ENCODE data around the gene CUTA. TPM values are rescaled to one million over a fixed set of nuclear protein-coding genes. Genes with fewer than 3 reads are reported as not detected.

CUTA gene, protein sequence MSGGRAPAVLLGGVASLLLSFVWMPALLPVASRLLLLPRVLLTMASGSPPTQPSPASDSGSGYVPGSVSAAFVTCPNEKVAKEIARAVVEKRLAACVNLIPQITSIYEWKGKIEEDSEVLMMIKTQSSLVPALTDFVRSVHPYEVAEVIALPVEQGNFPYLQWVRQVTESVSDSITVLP
- total RNA-seq = 319 and 326 TPM in 2 replicates
- long read RNA-seq, transcript CUTA-210 (6 exons, 769 nt) = minor isoform, 7 of 38 reads
- long read RNA-seq, transcript CUTA-203 (6 exons, 937 nt) = major isoform, 12 of 38 reads
- long read RNA-seq, transcript CUTA-205 (5 exons, 1,054 nt) = minor isoform, 10 of 38 reads
- long read RNA-seq, partial matches to known transcripts = 1 of 38 reads
- long read RNA-seq, other reads (novel, unspliced or antisense) = 3 of 38 reads

DNA sequence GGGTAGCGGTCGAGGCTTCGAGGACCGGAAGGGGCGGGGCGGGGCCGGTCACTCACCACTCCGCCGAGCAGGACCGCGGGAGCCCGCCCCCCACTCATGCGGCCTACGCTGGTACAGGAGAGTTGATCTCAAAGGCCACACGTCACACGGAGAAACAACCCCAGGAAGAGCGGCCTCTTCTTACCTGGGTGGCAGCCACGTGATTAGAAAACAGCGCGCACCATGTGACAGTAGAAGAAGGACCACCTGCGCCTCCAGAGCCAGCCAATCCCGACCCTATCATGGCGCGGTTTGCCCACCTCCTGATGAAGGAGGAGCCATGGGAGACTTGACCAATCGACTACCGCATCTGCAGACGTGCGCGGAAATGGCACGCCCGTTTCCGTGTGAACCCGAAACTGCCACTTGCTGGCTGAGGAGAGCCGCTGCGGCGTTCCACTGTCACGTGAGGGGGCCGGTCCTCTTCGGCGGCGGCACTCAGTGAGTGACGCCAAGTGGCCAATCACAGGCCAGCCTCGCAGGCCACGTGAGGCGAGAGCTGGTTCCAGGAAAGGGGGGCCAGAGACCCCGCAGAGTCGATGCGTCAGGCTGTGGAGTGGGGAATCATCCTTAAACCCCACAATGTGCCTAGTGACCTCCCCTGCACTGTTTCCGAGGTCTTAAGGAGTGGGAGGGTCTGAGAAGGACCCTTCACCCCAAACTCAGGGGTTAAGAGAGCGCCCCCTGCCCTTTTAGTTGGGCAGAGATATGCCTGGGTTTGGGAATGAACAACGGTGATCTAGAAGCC, at the start of gene CUTA:
Gene CUTA (minus strand): TSS at position 205 of the 787 bp plus-strand sequence. CDS start 107 bp downstream, at position 98.
- TF ChIP-seq, protein P1, sequence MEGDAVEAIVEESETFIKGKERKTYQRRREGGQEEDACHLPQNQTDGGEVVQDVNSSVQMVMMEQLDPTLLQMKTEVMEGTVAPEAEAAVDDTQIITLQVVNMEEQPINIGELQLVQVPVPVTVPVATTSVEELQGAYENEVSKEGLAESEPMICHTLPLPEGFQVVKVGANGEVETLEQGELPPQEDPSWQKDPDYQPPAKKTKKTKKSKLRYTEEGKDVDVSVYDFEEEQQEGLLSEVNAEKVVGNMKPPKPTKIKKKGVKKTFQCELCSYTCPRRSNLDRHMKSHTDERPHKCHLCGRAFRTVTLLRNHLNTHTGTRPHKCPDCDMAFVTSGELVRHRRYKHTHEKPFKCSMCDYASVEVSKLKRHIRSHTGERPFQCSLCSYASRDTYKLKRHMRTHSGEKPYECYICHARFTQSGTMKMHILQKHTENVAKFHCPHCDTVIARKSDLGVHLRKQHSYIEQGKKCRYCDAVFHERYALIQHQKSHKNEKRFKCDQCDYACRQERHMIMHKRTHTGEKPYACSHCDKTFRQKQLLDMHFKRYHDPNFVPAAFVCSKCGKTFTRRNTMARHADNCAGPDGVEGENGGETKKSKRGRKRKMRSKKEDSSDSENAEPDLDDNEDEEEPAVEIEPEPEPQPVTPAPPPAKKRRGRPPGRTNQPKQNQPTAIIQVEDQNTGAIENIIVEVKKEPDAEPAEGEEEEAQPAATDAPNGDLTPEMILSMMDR (conservative IDR thresholded peaks at IDR 0.05) = peak; percentile 47
- Mint-ChIP-seq H3K4me3 (peak within 1 kb of the TSS; percentile 96), H3K27me3 (ENCODE audit: low read depth) (peaks cover 9% of the 10 kb centered on the region), H3K4me1 (peaks cover 80% of the 10 kb centered on the region), H3K36me3 (ENCODE audit: low read depth) (peaks cover 11% of the 10 kb centered on the region), H3K9me3 (no peaks in the 10 kb centered on the region), H3K27ac (ENCODE audit: unreplicated experiment) (peak within 1 kb of the TSS; percentile 99)
- peak; percentile 93 for DNase-seq (ENCODE audit: low read depth, low spot score)

DNA sequence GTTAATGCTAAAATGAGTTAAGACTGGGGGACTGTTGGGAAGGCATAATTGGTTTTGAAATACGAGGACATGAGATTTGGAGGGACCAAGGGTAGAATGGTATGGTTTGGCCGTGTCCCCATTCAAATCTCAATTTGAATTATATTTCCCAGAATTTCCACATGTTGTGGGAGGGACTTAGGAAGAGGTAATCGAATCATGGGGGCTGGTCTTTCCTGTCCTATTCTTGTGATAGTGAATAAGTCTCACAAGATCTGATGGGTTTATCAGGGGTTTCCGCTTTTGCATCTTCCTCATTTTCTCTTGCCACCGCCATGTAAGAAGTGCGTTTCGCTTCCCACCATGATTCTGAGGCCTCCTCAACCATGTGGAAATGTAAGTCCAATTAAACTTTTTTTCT, 49.2 kb upstream of the CUTA start:
- no peak for DNase-seq (ENCODE audit: low read depth, low spot score)
- H3K27ac Mint-ChIP-seq (ENCODE audit: unreplicated experiment) = peak overlapping the region; percentile 64
- H3K36me3 Mint-ChIP-seq (ENCODE audit: low read depth) = no peaks in the 10 kb centered on the region
- peaks cover 15% of the 10 kb centered on the region for H3K27me3 Mint-ChIP-seq (ENCODE audit: low read depth)
- TF ChIP-seq, protein P1 (conservative IDR thresholded peaks at IDR 0.05) = no peak
- peaks cover 7% of the 10 kb centered on the region for H3K9me3 Mint-ChIP-seq
- no peaks in the 10 kb centered on the region for H3K4me1 Mint-ChIP-seq
- no peak overlapping the region for H3K4me3 Mint-ChIP-seq

DNA sequence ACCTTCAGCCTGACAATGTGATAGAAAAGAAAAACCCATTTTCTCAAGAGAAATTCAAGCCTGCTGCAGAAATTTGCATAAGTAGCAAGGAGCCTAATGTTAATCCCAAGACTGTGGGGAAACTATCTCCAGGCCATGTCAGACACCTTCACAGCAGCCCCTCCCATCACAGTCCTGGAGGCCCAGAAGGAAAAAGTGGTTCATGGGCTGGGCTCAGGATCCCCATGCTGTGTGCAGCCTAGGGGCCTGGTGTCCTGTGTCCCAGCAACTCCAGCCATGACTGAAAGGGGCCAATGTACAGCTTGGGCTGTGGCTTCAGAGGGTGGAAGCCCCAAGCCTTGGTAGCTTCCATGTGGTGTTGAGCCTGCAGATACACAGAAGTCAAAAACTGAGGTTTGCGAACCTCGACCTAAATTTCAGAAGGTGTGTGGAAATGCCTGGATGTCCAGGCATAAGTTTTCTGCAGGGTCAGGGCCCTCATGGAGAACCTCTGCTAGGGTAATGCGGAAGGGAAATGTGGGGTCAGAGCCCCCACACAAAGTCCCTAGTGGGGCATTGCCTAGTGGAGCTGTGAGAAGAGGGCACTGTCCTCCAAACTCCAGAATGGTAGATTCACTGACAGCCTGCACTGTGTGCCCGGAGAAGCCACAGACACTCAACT, 48.3 kb upstream of the CUTA start:
- no peak overlapping the region for H3K27ac Mint-ChIP-seq (ENCODE audit: unreplicated experiment)
- no peak for DNase-seq (ENCODE audit: low read depth, low spot score)

DNA sequence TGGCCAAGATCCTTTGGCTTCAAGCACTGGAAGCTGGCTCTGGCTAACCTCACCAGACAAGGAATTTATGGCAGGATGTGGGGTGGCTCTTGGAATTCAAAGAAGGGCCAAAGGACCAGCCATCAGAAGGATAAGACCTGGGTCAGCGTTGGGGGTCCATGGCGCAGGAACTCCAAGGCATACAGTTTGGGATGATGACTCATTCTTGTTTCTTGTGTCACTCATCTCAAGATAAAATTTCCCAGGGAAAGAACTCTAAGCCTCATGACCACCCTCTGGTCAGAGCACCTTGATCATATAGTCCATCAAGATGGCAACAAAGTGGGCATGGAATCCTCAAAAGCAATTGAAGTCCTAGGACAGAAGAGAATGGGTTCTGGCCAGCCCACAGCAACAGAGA, 41.3 kb upstream of the CUTA start:
- peaks cover 30% of the 10 kb centered on the region for H3K36me3 Mint-ChIP-seq (ENCODE audit: low read depth)
- peaks cover 19% of the 10 kb centered on the region for H3K27me3 Mint-ChIP-seq (ENCODE audit: low read depth)
- no peak for DNase-seq (ENCODE audit: low read depth, low spot score)
- H3K4me3 Mint-ChIP-seq = peak overlapping the region; percentile 51
- H3K27ac Mint-ChIP-seq (ENCODE audit: unreplicated experiment) = no peak overlapping the region
- H3K9me3 Mint-ChIP-seq = peaks cover 3% of the 10 kb centered on the region
- TF ChIP-seq, protein P1 (conservative IDR thresholded peaks at IDR 0.05) = no peak
- peaks cover 13% of the 10 kb centered on the region for H3K4me1 Mint-ChIP-seq

More for the DNA sequence above, 48.3 kb upstream of the CUTA start:
- peaks cover 7% of the 10 kb centered on the region for H3K9me3 Mint-ChIP-seq
- H3K4me3 Mint-ChIP-seq = no peak overlapping the region
- TF ChIP-seq, protein P1 (conservative IDR thresholded peaks at IDR 0.05) = no peak
- H3K36me3 Mint-ChIP-seq (ENCODE audit: low read depth) = no peaks in the 10 kb centered on the region
- no peaks in the 10 kb centered on the region for H3K4me1 Mint-ChIP-seq
- H3K27me3 Mint-ChIP-seq (ENCODE audit: low read depth) = peaks cover 18% of the 10 kb centered on the region

DNA sequence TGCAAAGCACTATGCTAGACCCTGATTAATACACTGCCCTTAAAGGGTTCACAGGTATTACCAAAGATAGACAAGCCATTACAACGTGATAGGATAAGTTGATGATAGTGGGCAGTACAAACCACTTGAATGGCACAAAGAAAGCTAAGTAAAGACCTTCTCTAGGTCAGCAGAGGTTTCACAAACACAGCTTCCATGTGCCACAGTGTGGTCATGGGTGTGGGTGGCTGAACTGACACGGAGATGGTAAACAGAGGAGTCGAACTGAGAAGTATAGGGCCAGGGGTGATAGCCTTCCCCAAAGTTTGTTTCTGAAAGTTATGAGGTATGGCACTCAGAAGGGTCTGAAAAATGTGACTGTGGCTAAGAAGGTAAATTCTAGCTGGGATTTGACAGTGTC, 40.8 kb upstream of the CUTA start:
- Mint-ChIP-seq H3K27me3 (ENCODE audit: low read depth) (peaks cover 18% of the 10 kb centered on the region), H3K36me3 (ENCODE audit: low read depth) (peaks cover 30% of the 10 kb centered on the region), H3K27ac (ENCODE audit: unreplicated experiment) (no peak overlapping the region), H3K4me1 (peaks cover 18% of the 10 kb centered on the region), H3K9me3 (peaks cover 3% of the 10 kb centered on the region), H3K4me3 (peak overlapping the region; percentile 51)
- TF ChIP-seq, protein P1 (conservative IDR thresholded peaks at IDR 0.05) = no peak
- DNase-seq (ENCODE audit: low read depth, low spot score) = no peak

All from neural crest cell (in vitro differentiated cells).